NCI-H2029 treated with DMSO at 0.1 percent for 48 hours (cell line): ENCODE results near the gene AIF1.

Source experiments
- DNase-seq: peaks from one replicate; lab custom pipeline; 2025; lab: John Stamatoyannopoulos, UW

AIF1 gene

GRCh38 chr6:31642798-31643570 lies 27.9 kb downstream of the AIF1 start:
- DNase-seq = no peak

GRCh38 chr6:31643818-31644454 lies 28.9 kb downstream of the AIF1 start:
- DNase-seq = no peak

DNA sequence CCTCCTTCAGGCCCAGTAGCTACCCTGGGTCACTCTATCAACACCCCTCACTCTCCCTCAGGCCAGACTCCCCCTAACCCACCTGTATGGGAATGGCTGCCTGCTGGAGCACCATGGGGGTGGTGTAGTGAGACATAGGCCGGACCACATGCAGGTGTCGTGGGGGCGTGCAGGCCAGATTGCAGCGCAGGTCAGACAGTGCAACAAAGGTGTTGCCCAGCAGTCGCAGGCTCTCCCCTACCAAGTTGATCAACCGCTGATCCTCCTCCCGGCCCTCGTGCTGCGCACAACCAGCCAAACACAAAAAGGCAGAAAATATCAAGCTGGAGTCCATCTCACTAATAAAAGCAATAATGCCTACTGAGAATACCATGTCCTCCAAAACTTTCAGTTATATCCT lies 30.3 kb downstream of the AIF1 start:
- no peak for DNase-seq

- DNase-seq = peak; percentile 74
These were observed 36.7 kb downstream of the AIF1 start for GRCh38 chr6:31651602-31652191.

DNA sequence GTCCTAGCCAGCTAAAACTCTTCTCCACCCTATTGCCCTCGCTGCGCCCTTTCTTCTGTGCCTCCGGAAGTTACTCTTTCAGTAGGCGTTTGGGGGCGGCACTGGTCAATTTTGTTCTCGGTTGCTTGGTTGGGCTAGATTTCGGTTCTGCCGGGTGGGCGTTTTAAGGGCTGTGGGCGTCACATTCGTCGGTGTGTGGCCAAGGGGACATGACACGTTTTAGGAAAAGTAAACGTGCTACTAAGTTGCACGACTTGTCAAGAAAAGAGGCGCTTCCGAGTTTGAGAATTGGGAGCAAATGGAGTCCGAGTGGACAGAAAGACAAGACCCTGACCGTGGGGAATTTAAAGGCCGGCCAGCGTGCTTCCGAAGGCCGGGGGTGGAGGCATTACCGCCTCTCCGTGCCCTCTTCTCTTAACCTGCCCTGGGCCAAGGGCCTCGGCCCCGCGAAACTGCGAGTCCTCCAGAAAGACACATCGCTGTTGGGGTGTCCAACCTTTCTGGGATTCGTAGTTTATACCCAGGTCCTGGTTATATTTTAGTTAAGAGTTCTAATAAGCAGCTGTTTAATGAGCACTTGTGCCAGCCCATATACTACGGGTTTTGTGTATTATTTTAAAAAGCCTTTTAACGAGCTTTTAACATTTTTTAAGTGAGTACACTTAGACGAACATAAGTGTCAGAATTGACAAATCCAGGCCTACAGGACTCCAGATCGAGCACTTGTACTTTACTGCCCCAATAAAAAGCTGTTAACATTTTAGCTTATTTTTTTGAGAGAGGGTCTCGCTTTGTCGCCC lies 38.1 kb downstream of the AIF1 start:
- DNase-seq = no peak

- DNase-seq = no peak
These were observed 39.7 kb downstream of the AIF1 start for GRCh38 chr6:31654574-31655348.

GRCh38 chr6:31655349-31656237 lies 40.6 kb downstream of the AIF1 start, which contains the start of gene APOM:
TSS of gene APOM (plus strand) at chr6:31655894. CDS start at chr6:31655967, 73 bp downstream.
- no peak for DNase-seq

DNA sequence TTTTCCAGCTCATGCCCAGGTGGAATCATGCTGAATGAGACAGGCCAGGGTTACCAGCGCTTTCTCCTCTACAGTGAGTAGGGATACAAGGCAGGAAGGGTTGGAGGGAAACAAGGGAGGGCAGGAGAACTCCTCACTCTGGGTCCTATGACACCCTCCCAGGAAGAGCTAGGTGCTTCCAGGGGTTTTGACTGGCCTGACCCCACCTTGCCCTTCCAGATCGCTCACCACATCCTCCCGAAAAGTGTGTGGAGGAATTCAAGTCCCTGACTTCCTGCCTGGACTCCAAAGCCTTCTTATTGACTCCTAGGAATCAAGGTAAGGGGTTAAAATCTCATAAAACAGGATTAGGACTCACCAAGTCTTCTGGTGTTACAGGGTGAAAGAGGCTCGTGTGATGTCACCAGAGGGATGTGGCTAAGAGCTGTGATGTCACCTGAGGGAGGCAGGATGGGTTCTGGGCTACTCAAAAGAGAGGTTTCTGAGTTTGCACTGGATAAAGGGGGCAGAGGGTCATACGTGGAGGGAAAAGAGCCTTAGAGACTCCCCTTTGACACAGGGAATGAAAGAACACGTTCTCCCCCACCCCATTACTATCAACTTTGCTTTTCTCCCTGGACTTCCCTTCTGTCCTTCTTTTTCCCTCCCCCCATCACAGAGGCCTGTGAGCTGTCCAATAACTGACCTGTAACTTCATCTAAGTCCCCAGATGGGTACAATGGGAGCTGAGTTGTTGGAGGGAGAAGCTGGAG lies 42.5 kb downstream of the AIF1 start:
- no peak for DNase-seq

DNA sequence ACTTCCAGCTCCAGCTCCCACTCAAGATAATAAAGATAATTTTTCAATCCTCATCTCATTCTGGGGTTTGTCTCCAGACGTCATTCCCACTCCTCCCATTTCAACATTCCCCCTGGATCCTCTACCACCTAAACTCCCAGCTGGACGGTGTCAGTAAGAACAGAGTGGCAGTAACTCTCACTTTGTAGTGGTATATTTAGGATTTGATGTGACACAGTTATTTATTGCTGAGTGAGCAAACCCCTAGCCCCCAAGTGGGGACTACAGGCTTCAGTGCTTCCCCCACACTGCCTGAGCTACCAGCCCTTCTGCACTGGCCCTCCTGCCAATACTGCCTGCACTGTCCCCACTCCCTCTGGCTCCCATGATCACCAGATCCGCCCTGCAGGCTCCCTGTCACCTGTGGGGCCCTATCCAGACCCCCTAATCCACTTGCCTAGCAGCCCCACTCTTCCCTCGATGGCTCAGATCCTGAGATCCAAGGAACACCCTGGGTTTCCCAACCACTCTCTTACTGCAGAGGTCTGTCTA lies 43.2 kb downstream of the AIF1 start:
- no peak for DNase-seq

GRCh38 chr6:31658983-31659648 lies 44.1 kb downstream of the AIF1 start:
- DNase-seq = no peak

GRCh38 chr6:31659649-31660380 lies 44.8 kb downstream of the AIF1 start:
- DNase-seq = no peak

- DNase-seq = peak; percentile 26
These were observed 45.6 kb downstream of the AIF1 start, which contains the start of gene C6orf47 for GRCh38 chr6:31660381-31661261. TSS of gene C6orf47 (minus strand) at chr6:31660778. CDS start at chr6:31659947, 831 bp downstream.

GRCh38 chr6:31661262-31662123 lies 46.5 kb downstream of the AIF1 start:
- DNase-seq = no peak

- no peak for DNase-seq
These were observed 47.2 kb downstream of the AIF1 start for GRCh38 chr6:31662124-31662723.

GRCh38 chr6:31663126-31663960 lies 48.3 kb downstream of the AIF1 start:
- no peak for DNase-seq
